DND-41 (cell line): ENCODE data around the gene CACNA1H.

Source experiments
- ATAC-seq: fragments of 200-7000 bp; cut with Tn5 transposase; 3 replicates; pipeline ENCODE4 v1.9.1; 2021; ENCODE audit warnings: low read depth; ENCODE audit not compliant: insufficient read depth
- DNase-seq: peaks from one replicate; pipeline ENCODE4 v3.0.0-alpha.2; 2020
- H2AFZ ChIP-seq: 2 replicates; pipeline ENCODE4 v1.6.0; 2012; ENCODE audit warnings: low read depth, low read length
- H3K27ac ChIP-seq: 2 replicates; pipeline ENCODE4 v1.5.1; 2012; ENCODE audit warnings: low read length, inconsistent platforms
- H3K27me3 ChIP-seq: fragments of 200-600 bp; sonication (generic); 2 replicates; pipeline ENCODE4 v1.6.0; 2012; ENCODE audit warnings: low read length, mild to moderate bottlenecking, inconsistent platforms; ENCODE audit not compliant: insufficient read depth, poor library complexity
- H3K36me3 ChIP-seq: 2 replicates; pipeline ENCODE4 v1.5.1; 2012; ENCODE audit warnings: low read length, inconsistent platforms; ENCODE audit not compliant: insufficient read depth
- H3K4me1 ChIP-seq: 2 replicates; pipeline ENCODE4 v1.5.1; 2012; ENCODE audit warnings: mild to moderate bottlenecking, low read length; ENCODE audit not compliant: insufficient read depth
- H3K4me2 ChIP-seq: 2 replicates; pipeline ENCODE4 v1.6.0; 2012; ENCODE audit warnings: mild to moderate bottlenecking, moderate library complexity, low read length, inconsistent platforms; ENCODE audit not compliant: insufficient read depth
- H3K4me3 ChIP-seq, 2 experiments: fragments of 200-600 bp in 1 of 2; shearing (Covaris generic) in 1 of 2; 2 replicates each; pipeline ENCODE4 v1.5.1; 2012 to 2016; ENCODE audit warnings: inconsistent platforms in 2 of 2, low read length in 2 of 2, mild to moderate bottlenecking in 2 of 2, low read depth in 1 of 2, moderate library complexity in 1 of 2
- H3K79me2 ChIP-seq: 2 replicates; pipeline ENCODE4 v1.6.0; 2012; ENCODE audit warnings: low read length, inconsistent platforms; ENCODE audit not compliant: insufficient read depth
- H3K9ac ChIP-seq: 2 replicates; pipeline ENCODE4 v1.6.0; 2012; ENCODE audit warnings: low read depth, mild to moderate bottlenecking, inconsistent platforms, low read length, moderate library complexity
- H3K9me3 ChIP-seq: 2 replicates; pipeline ENCODE4 v1.5.1; 2012; ENCODE audit warnings: low read length, moderate library complexity, mild to moderate bottlenecking, inconsistent platforms; ENCODE audit not compliant: insufficient read depth, severe bottlenecking
- H4K20me1 ChIP-seq: 2 replicates; pipeline ENCODE4 v1.6.0; 2012; ENCODE audit warnings: low read length; ENCODE audit not compliant: insufficient read depth
- CTCF ChIP-seq: IDR thresholded peaks from 2 replicates; pipeline ENCODE4 v1.5.1; 2012; ENCODE audit warnings: borderline replicate concordance, low read length, moderate library complexity, mild to moderate bottlenecking; ENCODE audit not compliant: poor library complexity, severe bottlenecking; ENCODE audit errors: extremely low read depth
- EZH2 ChIP-seq: IDR thresholded peaks from 3 replicates; pipeline ENCODE4 v1.6.1; 2012; ENCODE audit warnings: borderline replicate concordance, low read depth, mild to moderate bottlenecking, moderate library complexity, low read length, inconsistent platforms; ENCODE audit not compliant: severe bottlenecking

The CACNA1H gene

GRCh38 chr16:1143761-1144450 is 9.0 kb upstream of the CACNA1H start:
- ATAC-seq: no peak
- H3K27ac ChIP-seq: no peak overlapping the region
- no peak overlapping the region for H3K4me2 ChIP-seq
- H3K79me2 ChIP-seq: no peaks in the 10 kb centered on the region
- TF ChIP-seq EZH2: no peak
- no peak for TF ChIP-seq CTCF
- DNase-seq: no peak
- no peak overlapping the region for H2AFZ ChIP-seq
- H3K4me1 ChIP-seq: no peaks in the 10 kb centered on the region
- no peaks in the 10 kb centered on the region for H3K27me3 ChIP-seq
- H3K36me3 ChIP-seq: no peaks in the 10 kb centered on the region
- no peak overlapping the region for H3K4me3 ChIP-seq
- no peaks in the 10 kb centered on the region for H3K9me3 ChIP-seq
- no peak overlapping the region for H3K9ac ChIP-seq
- no peaks in the 10 kb centered on the region for H4K20me1 ChIP-seq

- TF ChIP-seq EZH2: no peak
- TF ChIP-seq CTCF: no peak
- no peak overlapping the region for H3K27ac ChIP-seq
- H3K4me3 ChIP-seq: no peak overlapping the region
- no peak overlapping the region for H2AFZ ChIP-seq
- no peaks in the 10 kb centered on the region for H4K20me1 ChIP-seq
- H3K4me2 ChIP-seq: no peak overlapping the region
- H3K79me2 ChIP-seq: no peaks in the 10 kb centered on the region
- no peaks in the 10 kb centered on the region for H3K27me3 ChIP-seq
- ATAC-seq (no peak), DNase-seq (no peak)
- no peaks in the 10 kb centered on the region for H3K4me1 ChIP-seq
- no peaks in the 10 kb centered on the region for H3K9me3 ChIP-seq
- H3K36me3 ChIP-seq: no peaks in the 10 kb centered on the region
- no peak overlapping the region for H3K9ac ChIP-seq
Observed at GRCh38 chr16:1144476-1145382, 8.2 kb upstream of the CACNA1H start.

- no peaks in the 10 kb centered on the region for H3K9me3 ChIP-seq
- H3K4me3 ChIP-seq: no peak overlapping the region
- no peak for TF ChIP-seq CTCF
- no peak for TF ChIP-seq EZH2
- no peaks in the 10 kb centered on the region for H3K79me2 ChIP-seq
- DNase-seq (no peak), ATAC-seq (no peak)
- no peaks in the 10 kb centered on the region for H3K4me1 ChIP-seq
- no peak overlapping the region for H2AFZ ChIP-seq
- no peak overlapping the region for H3K4me2 ChIP-seq
- no peaks in the 10 kb centered on the region for H3K36me3 ChIP-seq
- no peak overlapping the region for H3K9ac ChIP-seq
- H4K20me1 ChIP-seq: no peaks in the 10 kb centered on the region; the same call in 1 of the 2 replicates
- H3K27ac ChIP-seq: no peak overlapping the region
- no peaks in the 10 kb centered on the region for H3K27me3 ChIP-seq
Observed at GRCh38 chr16:1145383-1146100, 7.4 kb upstream of the CACNA1H start.
